ENCODE data around the gene CCDC195. TPM values are rescaled to one million over a fixed set of nuclear protein-coding genes. Genes with fewer than 3 reads are reported as not detected.

The CCDC195 gene, protein sequence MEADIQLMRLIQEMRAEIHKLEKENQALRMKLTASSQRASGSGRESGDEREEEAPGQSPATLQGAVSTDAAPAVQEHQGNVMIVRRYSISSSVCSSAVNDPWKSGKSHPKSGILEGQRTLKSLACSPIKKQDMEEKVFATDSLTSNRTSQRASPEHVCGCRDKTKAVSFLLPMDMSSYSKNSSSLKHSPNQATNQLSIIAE
- total RNA-seq, result not detected

DNA sequence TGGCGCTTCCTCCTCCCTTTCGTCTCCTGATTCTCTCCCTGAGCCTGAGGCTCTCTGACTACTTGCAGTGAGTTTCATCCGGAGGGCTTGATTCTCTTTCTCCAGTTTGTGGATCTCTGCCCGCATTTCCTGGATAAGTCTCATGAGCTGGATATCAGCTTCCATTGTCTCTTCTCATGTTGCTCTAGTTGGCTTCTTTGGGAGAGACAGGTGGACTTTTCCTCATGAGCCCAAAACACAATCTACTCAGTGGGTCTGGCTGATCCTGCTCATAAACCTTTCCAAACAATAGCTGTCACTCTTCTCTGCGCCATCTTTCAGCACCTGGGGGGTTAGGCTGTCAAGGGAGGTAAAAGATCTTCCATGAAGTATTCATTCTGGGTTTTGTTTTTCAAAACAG is at the start of gene CCDC195:
Gene CCDC195 (minus strand): TSS at position 165 of the 400 bp plus-strand sequence. CDS start 0 bp downstream, at position 165.

Other genes starting within 250 kb of the CCDC195 start
- 10 to 100 TPM; 41.3 to 54.6 TPM for gene CUL3, start 131.0 kb downstream of the CCDC195 start, total RNA-seq